Skeletal muscle cell (primary cell): ENCODE results near the gene PRR14L.

ENCODE experiments used
- DNase-seq: peaks from one replicate; pipeline ENCODE4 v3.0.0-alpha.2; 2010; ENCODE audit warnings: low read depth
- H3K4me3 ChIP-seq: 2 replicates; pipeline ENCODE4 v1.5.1; 2011; ENCODE audit warnings: low read depth, mild to moderate bottlenecking, control low read depth, low read length, moderate library complexity

The PRR14L gene

GRCh38 chr22:31651664-31652063 is 98.3 kb downstream of the PRR14L start:
- DNase-seq = no peak
- H3K4me3 ChIP-seq = no peak overlapping the region

GRCh38 chr22:31650391-31650790 is 99.5 kb downstream of the PRR14L start:
- DNase-seq = peak; percentile 41
- H3K4me3 ChIP-seq = no peak overlapping the region

DNA sequence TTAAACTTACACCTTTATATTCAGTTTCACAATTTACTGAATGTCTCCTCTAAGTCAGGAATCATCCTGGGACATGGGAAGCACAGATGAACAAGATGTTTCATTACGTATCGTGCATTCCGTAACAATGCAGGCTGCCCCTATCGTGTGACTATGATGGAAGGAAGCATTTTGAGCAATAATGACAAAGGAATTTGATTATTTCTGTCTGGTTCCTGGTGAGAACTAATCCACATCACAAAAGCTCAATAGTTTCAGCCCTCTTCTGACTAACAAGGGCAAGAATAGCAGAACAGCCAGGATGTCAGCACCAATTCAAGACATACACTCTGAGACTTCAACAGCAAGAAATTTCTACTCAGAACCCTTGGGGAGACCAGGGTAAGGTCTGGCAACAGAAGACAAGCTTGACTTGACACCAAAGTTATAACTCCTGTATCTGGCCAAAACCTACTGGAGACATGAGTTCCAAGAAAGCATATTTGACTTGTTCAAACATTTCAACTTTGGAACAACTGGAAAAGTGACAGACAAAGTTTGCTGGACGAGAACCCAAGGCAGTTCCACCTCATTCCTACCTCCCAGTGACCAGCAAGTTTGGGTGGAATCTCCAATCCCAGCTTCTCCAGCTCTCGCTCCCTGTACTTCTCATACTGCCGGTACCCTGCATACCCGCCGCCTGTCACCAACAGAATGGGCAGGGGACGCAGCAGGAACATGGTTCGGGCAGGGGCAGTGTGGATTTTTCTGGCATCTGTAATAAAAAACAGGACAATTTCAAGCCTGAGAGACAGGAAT is 102.2 kb downstream of the PRR14L start:
- no peak overlapping the region for H3K4me3 ChIP-seq
- DNase-seq = peak; percentile 83

DNA sequence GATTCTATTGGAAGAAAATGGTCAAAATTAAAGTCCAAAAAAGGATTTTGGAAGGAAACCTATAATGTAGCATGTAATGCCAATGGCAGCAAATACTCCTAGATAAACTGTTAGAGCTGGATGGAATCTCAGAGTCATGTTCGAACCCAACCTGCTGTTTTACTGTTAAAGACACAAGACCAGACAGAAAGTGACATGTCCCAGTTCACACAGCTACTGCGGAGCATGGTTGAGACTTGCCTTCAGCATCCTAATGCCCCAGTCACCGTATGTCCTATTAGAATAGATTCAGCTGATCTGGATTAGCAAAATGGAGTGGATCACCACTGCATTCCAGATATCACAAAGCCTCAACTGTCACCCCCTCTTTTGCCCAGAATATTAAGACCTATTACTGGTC is 102.9 kb downstream of the PRR14L start:
- H3K4me3 ChIP-seq = no peak overlapping the region
- no peak for DNase-seq

DNA sequence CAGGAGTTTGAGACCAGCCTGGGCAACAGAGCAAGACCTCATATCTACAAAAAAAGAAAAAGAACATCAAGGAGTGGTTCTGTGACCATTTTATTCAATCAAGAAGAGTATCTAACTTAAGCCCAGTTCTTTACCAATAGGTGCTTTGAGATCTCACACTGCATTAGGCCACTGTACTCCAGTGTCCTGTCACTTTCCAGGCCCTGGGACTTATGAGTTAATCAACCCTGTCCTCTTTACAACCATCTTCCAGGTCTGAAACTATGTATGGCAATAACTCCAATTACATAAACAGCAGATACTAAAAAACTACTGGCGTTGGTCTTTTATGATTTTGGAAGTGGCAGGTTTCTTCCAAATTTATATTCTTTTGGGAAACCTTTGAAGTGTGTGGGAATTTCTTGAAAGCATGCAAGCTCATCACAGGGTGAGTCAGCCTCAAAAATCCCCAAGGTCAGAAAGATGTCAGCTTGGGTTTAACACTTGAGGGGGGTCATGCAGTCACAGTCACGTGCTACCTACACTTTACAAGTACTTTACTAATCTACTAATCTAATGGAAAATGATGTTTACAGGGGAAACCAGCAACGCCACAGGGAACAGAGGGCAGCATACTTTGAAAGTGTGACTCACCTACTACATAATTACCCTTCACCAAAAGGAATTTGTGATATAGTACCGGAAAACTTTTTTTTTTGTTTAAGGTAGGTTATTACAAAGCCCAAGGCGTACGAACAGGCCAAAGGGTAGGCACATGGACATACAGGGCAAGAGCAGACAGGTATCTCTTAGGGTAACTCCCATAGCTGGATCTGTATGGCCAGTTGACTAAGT is 103.5 kb downstream of the PRR14L start:
- H3K4me3 ChIP-seq = no peak overlapping the region
- DNase-seq = peak; percentile 93

DNA sequence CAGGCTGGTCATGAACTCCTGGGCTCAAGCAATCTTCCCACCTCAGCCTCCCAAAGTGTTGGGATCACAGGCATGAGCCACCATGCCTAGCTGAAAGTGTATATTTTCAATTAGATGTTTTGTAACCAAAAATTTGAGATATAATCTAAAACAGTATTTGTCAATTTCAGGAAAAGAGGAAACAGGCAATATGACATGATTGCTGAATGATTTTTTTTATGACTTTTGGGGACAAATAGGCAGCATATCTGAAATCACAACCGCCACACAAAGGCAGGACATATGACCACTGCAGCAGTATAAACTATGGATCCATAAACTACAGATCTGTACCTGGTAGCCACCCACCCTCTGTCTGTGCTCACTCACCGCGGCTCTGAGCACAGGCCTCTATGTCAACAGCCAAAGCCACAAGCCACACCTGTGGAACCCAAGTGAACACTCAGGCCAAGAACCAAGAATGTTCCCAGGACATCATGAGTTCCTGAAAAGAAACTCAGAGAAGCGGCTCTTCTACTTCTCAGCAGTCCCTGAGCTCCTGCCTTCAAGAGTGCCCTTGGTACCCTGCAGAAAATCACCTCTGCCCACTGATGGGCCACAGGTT is 110.4 kb downstream of the PRR14L start:
- no peak overlapping the region for H3K4me3 ChIP-seq
- DNase-seq = no peak

GRCh38 chr22:31637891-31638618 is 111.9 kb downstream of the PRR14L start:
- no peak overlapping the region for H3K4me3 ChIP-seq
- DNase-seq = no peak

DNA sequence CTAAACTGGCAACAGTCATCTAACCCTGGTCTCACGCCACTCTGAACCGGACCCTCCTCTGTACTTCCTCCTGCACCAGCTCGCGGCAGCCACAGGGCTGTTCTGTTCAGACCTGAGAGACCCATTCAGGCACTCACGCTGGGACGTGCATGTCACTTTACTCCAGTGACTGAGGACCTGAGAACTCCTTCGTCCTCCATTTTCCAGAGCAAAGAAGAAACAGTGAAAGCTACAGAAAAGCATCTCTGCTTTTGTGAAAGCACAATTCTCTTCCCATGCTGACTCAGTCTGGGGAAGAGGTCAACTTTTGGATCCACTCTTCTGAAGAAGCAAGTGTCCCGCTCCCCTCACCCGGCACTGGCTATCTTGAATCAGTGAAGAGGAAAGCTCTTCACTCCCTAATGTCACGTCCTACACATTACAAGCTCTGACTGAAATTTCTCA is 112.5 kb downstream of the PRR14L start:
- no peak for DNase-seq
- no peak overlapping the region for H3K4me3 ChIP-seq

GRCh38 chr22:31635638-31636306 is 114.2 kb downstream of the PRR14L start:
- H3K4me3 ChIP-seq = no peak overlapping the region
- no peak for DNase-seq

GRCh38 chr22:31631436-31631835 is 118.5 kb downstream of the PRR14L start:
- DNase-seq = no peak
- peak overlapping the region; percentile 74 for H3K4me3 ChIP-seq
